ENCODE results near the gene AFAP1L1. TPM values are rescaled to one million over a fixed set of nuclear protein-coding genes. Genes with fewer than 3 reads are reported as not detected.

The AFAP1L1 gene
- total and polyA plus RNA-seq, 9 of the 15 experiments (the other 6 are each of a cell fraction or from before 2014, with no cell fraction given): 0.01 to 0.12 (median 0.03) TPM; not detected in 4

GRCh38 chr5:149298163-149298562 is 26.5 kb downstream of the AFAP1L1 start:
- FAIRE-seq (no peak), DNase-seq (ENCODE audit: extremely low read depth in 1 of 4, low spot score in 3 of 4) (no peak), ATAC-seq (no peak)
- no peak overlapping the region for H3K4me3 ChIP-seq
- no peaks in the 10 kb centered on the region for H3K36me3 ChIP-seq (ENCODE audit: control insufficient read depth, insufficient read depth, low read length)
- intact Hi-C loops (cut with micrococcal nuclease) (no loop called here), in situ Hi-C loops (cut with MboI) (no loop called here)
- no peak overlapping the region for H2AFZ ChIP-seq (ENCODE audit: low read depth, low read length)
- H3K9me3 ChIP-seq (replicated peaks; ENCODE audit: control insufficient read depth, insufficient read depth, low read depth, low read length): no peaks in the 10 kb centered on the region
- H3K9ac ChIP-seq (ENCODE audit: insufficient read depth in 1 of 2, low read depth in 2 of 2, low read length in 2 of 2): no peak overlapping the region
- H4K20me1 ChIP-seq (replicated peaks; ENCODE audit: control insufficient read depth, insufficient read depth, low read length): no peaks in the 10 kb centered on the region; the same call in 1 of the 2 replicates
- H3K27me3 ChIP-seq (ENCODE audit: control insufficient read depth in 2 of 2, insufficient read depth in 2 of 2, low read length in 2 of 2): peaks cover 38 to 74% of the 10 kb centered on the region in 2 experiments; a peak in 4 of 5 replicates
- BruUV-seq (replicated peaks): no TSS peak
- H3K9me1 ChIP-seq (ENCODE audit: control insufficient read depth, insufficient read depth, low read length): no peaks in the 10 kb centered on the region
- POLR2A ChIA-PET: interaction anchor here (0.5 to 1.0 kb wide), 4 partner anchors 9 to 55 kb away, joined by 3 to 4 read pairs (median 3); no protein-coding TSS in a partner anchor
- H3K4me2 ChIP-seq (ENCODE audit: insufficient read depth, low read length): no peak overlapping the region
- CTCF ChIA-PET (ENCODE audit: low intra/inter-chr PET ratio): no interaction called here
- H3K27ac ChIP-seq (ENCODE audit: extremely low read depth, low read depth, low read length): no peak overlapping the region
- H3K4me1 ChIP-seq (replicated peaks in 1 of 2; ENCODE audit: control insufficient read depth in 2 of 2, insufficient read depth in 2 of 2, low read length in 2 of 2): peaks cover 0 to 8% of the 10 kb centered on the region in 2 experiments; a peak in 1 of 5 replicates
- no peaks in the 10 kb centered on the region for H3K79me2 ChIP-seq (ENCODE audit: control insufficient read depth, insufficient read depth, low read length)
- 6% methylated on average over 1 of the region's 1 CpG for WGBS (ENCODE audit: insufficient coverage, low coverage, missing lambda C conversion rate)
- TF ChIP-seq ZBTB34 (CRISPR knock-in tag; IDR thresholded peaks at IDR 0.05) (no peak), RFX5 (IDR thresholded peaks at IDR 0.05; ENCODE audit: low read depth, low read length) (no peak), AFF1 (IDR thresholded peaks at IDR 0.05; ENCODE audit: low read depth in 1 of 2, partially characterized antibody in 2 of 2) (no peak), ZNF79 (CRISPR knock-in tag; IDR thresholded peaks at IDR 0.05; ENCODE audit: low read depth) (no peak), YY1 (IDR thresholded peaks at IDR 0.05; ENCODE audit: borderline replicate concordance in 1 of 3, control insufficient read depth in 1 of 3, extremely low read depth in 1 of 3, insufficient read depth in 3 of 3, insufficient read length in 1 of 3, insufficient replicate concordance in 2 of 3, low read depth in 1 of 3, low read length in 2 of 3) (no peak), IRF1 (CRISPR knock-in tag; IDR thresholded peaks at IDR 0.05; ENCODE audit: borderline replicate concordance) (no peak), COPS2 (conservative IDR thresholded peaks at IDR 0.05) (no peak), ATF3 (IDR thresholded peaks at IDR 0.05) (no peak), ATF3 (CRISPR knock-in tag; conservative IDR thresholded peaks at IDR 0.05) (no peak), VEZF1 (CRISPR knock-in tag; IDR thresholded peaks at IDR 0.05) (no peak), ZSCAN32 (CRISPR knock-in tag; IDR thresholded peaks at IDR 0.05) (no peak), ZNF165 (CRISPR knock-in tag; IDR thresholded peaks at IDR 0.05; ENCODE audit: borderline replicate concordance) (no peak), ZSCAN29 (IDR thresholded peaks at IDR 0.05) (no peak)

All from K562 (cell line).